GM23338 (cell line): ENCODE measurements around the gene ADH6.

Experiments used
- EZH2 ChIP-seq: fragments of 200-600 bp; sonication (generic); IDR thresholded peaks from one replicate; pipeline ENCODE4 v1.8.0; 2017; ENCODE audit warnings: antibody characterized with exemption, mild to moderate bottlenecking, low read depth; ENCODE audit not compliant: unreplicated experiment
- EZH2phosphoT487 ChIP-seq: fragments of 200-600 bp; sonication (generic); IDR thresholded peaks from one replicate; pipeline ENCODE4 v1.8.1; 2018; ENCODE audit warnings: antibody characterized with exemption; ENCODE audit not compliant: unreplicated experiment
- JUNB ChIP-seq: IDR thresholded peaks from one replicate; pipeline ENCODE4 v1.6.1; 2016; ENCODE audit warnings: antibody characterized with exemption; ENCODE audit not compliant: unreplicated experiment
- NANOG ChIP-seq: IDR thresholded peaks from 2 replicates; pipeline ENCODE4 v1.6.1; 2016; ENCODE audit warnings: antibody characterized with exemption, borderline replicate concordance
- POLR2AphosphoS5 ChIP-seq: IDR thresholded peaks from 2 replicates; pipeline ENCODE4 v1.6.1; 2016; ENCODE audit warnings: antibody characterized with exemption, low read depth
- TF ChIP-seq, protein P1 (sequence below), 2 experiments: fragments of 200-600 bp in 1 of 2; sonication (generic) in 1 of 2; conservative IDR thresholded peaks; 2 replicates each; pipeline versions ENCODE4 v1.5.1 to v1.6.1; 2016 to 2017; ENCODE audit warnings: antibody characterized with exemption in 2 of 2, low read depth in 2 of 2, mild to moderate bottlenecking in 2 of 2, moderate library complexity in 1 of 2
- TF ChIP-seq, protein P2 (sequence below): IDR thresholded peaks from one replicate; pipeline ENCODE4 v1.6.1; 2018; ENCODE audit warnings: antibody characterized with exemption; ENCODE audit not compliant: unreplicated experiment

DNA sequence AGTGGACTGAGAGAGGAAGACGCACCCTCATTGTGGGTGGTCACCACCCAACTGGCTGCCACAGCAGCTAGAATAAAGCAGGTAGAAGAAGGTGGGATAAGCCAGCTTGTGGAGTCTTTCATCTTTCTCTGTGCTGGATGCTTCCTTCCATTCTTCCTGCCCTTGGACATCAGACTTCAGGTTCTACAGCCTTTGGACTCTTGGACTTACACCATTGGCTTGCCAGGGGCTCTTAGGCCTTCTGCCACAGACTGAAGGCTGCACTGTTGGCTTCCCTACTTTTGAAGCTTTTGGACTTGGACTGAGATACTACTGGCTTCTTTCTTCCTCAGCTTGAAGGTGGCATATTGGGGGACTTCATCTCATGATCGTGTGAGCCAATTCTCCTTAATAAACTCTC lies 33.5 kb downstream of the ADH6 start:
- no peak for TF ChIP-seq JUNB
- TF ChIP-seq, protein P1, sequence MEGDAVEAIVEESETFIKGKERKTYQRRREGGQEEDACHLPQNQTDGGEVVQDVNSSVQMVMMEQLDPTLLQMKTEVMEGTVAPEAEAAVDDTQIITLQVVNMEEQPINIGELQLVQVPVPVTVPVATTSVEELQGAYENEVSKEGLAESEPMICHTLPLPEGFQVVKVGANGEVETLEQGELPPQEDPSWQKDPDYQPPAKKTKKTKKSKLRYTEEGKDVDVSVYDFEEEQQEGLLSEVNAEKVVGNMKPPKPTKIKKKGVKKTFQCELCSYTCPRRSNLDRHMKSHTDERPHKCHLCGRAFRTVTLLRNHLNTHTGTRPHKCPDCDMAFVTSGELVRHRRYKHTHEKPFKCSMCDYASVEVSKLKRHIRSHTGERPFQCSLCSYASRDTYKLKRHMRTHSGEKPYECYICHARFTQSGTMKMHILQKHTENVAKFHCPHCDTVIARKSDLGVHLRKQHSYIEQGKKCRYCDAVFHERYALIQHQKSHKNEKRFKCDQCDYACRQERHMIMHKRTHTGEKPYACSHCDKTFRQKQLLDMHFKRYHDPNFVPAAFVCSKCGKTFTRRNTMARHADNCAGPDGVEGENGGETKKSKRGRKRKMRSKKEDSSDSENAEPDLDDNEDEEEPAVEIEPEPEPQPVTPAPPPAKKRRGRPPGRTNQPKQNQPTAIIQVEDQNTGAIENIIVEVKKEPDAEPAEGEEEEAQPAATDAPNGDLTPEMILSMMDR (conservative IDR thresholded peaks at IDR 0.05; ENCODE audit: low read depth in 2 of 2) = no peak
- TF ChIP-seq, protein P2, sequence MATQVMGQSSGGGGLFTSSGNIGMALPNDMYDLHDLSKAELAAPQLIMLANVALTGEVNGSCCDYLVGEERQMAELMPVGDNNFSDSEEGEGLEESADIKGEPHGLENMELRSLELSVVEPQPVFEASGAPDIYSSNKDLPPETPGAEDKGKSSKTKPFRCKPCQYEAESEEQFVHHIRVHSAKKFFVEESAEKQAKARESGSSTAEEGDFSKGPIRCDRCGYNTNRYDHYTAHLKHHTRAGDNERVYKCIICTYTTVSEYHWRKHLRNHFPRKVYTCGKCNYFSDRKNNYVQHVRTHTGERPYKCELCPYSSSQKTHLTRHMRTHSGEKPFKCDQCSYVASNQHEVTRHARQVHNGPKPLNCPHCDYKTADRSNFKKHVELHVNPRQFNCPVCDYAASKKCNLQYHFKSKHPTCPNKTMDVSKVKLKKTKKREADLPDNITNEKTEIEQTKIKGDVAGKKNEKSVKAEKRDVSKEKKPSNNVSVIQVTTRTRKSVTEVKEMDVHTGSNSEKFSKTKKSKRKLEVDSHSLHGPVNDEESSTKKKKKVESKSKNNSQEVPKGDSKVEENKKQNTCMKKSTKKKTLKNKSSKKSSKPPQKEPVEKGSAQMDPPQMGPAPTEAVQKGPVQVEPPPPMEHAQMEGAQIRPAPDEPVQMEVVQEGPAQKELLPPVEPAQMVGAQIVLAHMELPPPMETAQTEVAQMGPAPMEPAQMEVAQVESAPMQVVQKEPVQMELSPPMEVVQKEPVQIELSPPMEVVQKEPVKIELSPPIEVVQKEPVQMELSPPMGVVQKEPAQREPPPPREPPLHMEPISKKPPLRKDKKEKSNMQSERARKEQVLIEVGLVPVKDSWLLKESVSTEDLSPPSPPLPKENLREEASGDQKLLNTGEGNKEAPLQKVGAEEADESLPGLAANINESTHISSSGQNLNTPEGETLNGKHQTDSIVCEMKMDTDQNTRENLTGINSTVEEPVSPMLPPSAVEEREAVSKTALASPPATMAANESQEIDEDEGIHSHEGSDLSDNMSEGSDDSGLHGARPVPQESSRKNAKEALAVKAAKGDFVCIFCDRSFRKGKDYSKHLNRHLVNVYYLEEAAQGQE = no peak
- TF ChIP-seq NANOG = no peak
- TF ChIP-seq POLR2AphosphoS5 = no peak
- TF ChIP-seq EZH2 = no peak
- TF ChIP-seq EZH2phosphoT487 = no peak
